CD4-positive, CD25-positive, alpha-beta regulatory T cell (primary cell): ENCODE measurements around the gene MAPK8IP2. TPM values are rescaled to one million over a fixed set of nuclear protein-coding genes. Genes with fewer than 3 reads are reported as not detected.
A peak's percentile ranks its signal among the peaks of the same experiment; 100 is the strongest.

Experiments used
- ATAC-seq, 2 donors: fragments of 150-1000 bp; cut with Tn5 transposase; one replicate each; pipeline ENCODE4 v1.10.0; 2021; ENCODE audit warnings: low read depth in 2 of 2, moderate number of reproducible peaks in 2 of 2, moderate library complexity in 1 of 2
- DNase-seq, 3 donors: peaks; one replicate each; pipeline versions ENCODE4 v3.0.0 to v3.0.0-alpha.2; 2012 to 2022; ENCODE audit warnings: mixed read lengths in 1 of 3
- H3K27ac ChIP-seq: one replicate; pipeline ENCODE4 v1.7.0; 2013; ENCODE audit warnings: mild to moderate bottlenecking, low read length; ENCODE audit not compliant: insufficient read depth, poor library complexity, severe bottlenecking
- H3K27me3 ChIP-seq: one replicate; pipeline ENCODE4 v1.7.0; 2013; ENCODE audit warnings: low read length; ENCODE audit not compliant: control insufficient read depth, insufficient read depth
- H3K36me3 ChIP-seq: one replicate; pipeline ENCODE4 v1.7.0; 2013; ENCODE audit warnings: mild to moderate bottlenecking, low read length, moderate library complexity; ENCODE audit not compliant: control insufficient read depth, insufficient read depth
- H3K4me1 ChIP-seq: 2 replicates; pipeline ENCODE4 v1.7.0; 2013; ENCODE audit warnings: mild to moderate bottlenecking, low read length; ENCODE audit not compliant: insufficient read depth, control insufficient read depth, poor library complexity, severe bottlenecking
- H3K4me3 ChIP-seq: one replicate; pipeline ENCODE4 v1.7.0; 2013; ENCODE audit warnings: low read depth, mild to moderate bottlenecking, low read length, moderate library complexity
- H3K9me3 ChIP-seq, 2 experiments: 1 replicate in 1 of 2; 2 replicates in 1 of 2; pipeline ENCODE4 v1.7.0; 2013; ENCODE audit warnings: low read length in 2 of 2, mild to moderate bottlenecking in 1 of 2, moderate library complexity in 1 of 2; ENCODE audit not compliant: control insufficient read depth in 2 of 2
- H3K27ac Mint-ChIP-seq, 3 donors: one replicate each; pipeline ENCODE4 v1.8.0; 2020 to 2022; ENCODE audit warnings: mild to moderate bottlenecking in 3 of 3, mixed read lengths in 3 of 3, moderate library complexity in 2 of 3
- H3K27me3 Mint-ChIP-seq: one replicate; pipeline ENCODE4 v1.8.0; 2022; ENCODE audit warnings: mild to moderate bottlenecking, mixed read lengths
- H3K36me3 Mint-ChIP-seq: one replicate; pipeline ENCODE4 v1.8.0; 2020; ENCODE audit warnings: mixed read lengths
- H3K4me1 Mint-ChIP-seq, 4 donors: one replicate each; pipeline ENCODE4 v1.8.0; 2020 to 2022; ENCODE audit warnings: mixed read lengths in 4 of 4, mild to moderate bottlenecking in 1 of 4
- H3K4me3 Mint-ChIP-seq, 4 donors: one replicate each; pipeline ENCODE4 v1.8.0; 2020 to 2022; ENCODE audit warnings: mild to moderate bottlenecking in 4 of 4, mixed read lengths in 4 of 4, moderate library complexity in 3 of 4
- H3K9me3 Mint-ChIP-seq, 7 donors: one replicate each; pipeline ENCODE4 v1.8.0; 2020 to 2022; ENCODE audit warnings: mixed read lengths in 7 of 7, mild to moderate bottlenecking in 3 of 7, moderate library complexity in 2 of 7
- polyA plus RNA-seq, 4 donors: library from polyadenylated mRNA; unstranded; fragments of 300-500 nt; fragmentation: Illumina TruSeq; gene quantifications; one replicate each; pipeline ENCODE4 v1.2.3, GENCODE V29; 2021
- total RNA-seq: library from RNA; stranded (reverse); gene quantifications from one replicate; pipeline ENCODE4 v1.2.3, GENCODE V29; 2022

The MAPK8IP2 gene
- total and polyA plus RNA-seq, 5 donors from 2014 or later = 0.30 TPM; not detected in 4

DNA sequence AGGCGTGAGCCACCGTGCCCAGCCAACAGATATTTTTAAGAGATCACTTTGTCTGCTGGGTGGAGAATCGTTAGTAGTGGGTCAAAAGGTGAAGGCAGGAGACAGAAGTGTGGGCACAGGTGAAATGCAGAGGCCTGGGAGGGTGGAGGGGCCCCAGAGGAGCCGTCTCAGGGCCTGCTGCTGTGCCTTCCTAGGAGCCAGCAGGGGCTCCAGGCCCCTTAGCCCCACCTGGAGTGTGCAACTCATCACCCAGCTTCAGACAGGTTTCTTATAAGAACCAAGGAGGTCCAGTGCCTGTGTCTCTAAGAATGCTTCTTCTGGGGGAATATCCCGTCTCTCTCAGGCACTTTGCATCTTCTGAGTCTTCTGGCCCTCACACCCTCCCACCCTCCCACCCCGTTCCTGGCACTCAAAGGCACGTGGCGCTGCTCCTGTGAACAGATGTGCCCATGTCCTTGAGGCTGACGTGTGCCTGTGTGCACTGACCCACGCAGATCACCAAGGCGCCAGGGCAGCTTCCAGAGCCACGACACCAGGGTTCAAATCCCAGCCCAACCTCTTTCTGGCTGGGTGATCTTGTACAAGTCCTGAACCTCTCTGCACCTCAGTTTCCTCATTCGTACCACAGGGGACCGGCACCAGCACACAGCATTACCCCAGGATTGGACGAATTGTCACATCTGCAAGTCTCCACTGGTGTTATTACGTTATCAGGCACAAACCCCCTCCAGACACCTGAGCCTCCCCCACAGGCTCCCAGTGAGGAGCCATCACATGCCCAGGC lies 23.9 kb downstream of the MAPK8IP2 start:
- Histone ChIP-seq H3K36me3 (peaks cover 2% of the 10 kb centered on the region), H3K9me3 (no peaks in the 10 kb centered on the region), H3K4me3 (no peak overlapping the region), H3K27me3 (no peaks in the 10 kb centered on the region), H3K4me1 (peaks cover 60% of the 10 kb centered on the region), H3K27ac (no peak overlapping the region)
- Mint-ChIP-seq H3K27me3 (no peaks in the 10 kb centered on the region), H3K4me1 (peaks cover 0 to 61% (median 32%) of the 10 kb centered on the region in 4 donors), H3K27ac (peak overlapping the region in 1 of 3 donors; percentile 10), H3K9me3 (peaks cover 0 to 2% (median 0%) of the 10 kb centered on the region in 7 donors), H3K4me3 (peak overlapping the region in 3 of 4 donors; percentile 31 to 68 (median 41)), H3K36me3 (peaks cover 4% of the 10 kb centered on the region)
- no peak for DNase-seq
- ATAC-seq = no peak

DNA sequence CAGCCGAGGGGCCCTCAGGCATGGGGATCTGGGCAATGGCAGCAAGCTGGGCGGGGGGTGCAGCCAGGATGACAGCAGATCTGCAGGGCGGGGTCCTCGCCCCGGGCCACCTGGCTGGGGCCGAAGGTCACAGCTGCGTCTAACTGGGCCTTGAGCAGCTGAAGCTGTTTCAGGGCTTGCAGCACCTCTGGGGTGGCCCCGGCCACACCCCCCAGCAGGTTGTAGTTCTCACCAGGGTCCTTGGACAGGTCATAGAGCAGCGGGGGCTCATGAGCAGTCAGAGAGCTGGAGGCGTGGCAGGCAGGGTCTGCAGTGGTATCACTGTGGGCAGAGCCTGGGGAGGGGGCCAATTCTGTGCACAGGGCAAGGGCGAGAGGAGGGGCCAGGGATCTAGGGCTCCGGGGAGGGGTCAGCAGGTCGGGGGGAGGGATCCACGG lies 24.6 kb downstream of the MAPK8IP2 start:
- DNase-seq (no peak), ATAC-seq (no peak)
- Histone ChIP-seq H3K4me3 (no peak overlapping the region), H3K4me1 (peaks cover 57% of the 10 kb centered on the region), H3K9me3 (no peaks in the 10 kb centered on the region), H3K36me3 (peaks cover 2% of the 10 kb centered on the region), H3K27ac (no peak overlapping the region), H3K27me3 (no peaks in the 10 kb centered on the region)
- Mint-ChIP-seq H3K27ac (no peak overlapping the region), H3K27me3 (no peaks in the 10 kb centered on the region), H3K9me3 (peaks cover 0 to 2% (median 0%) of the 10 kb centered on the region in 7 donors), H3K36me3 (peaks cover 4% of the 10 kb centered on the region), H3K4me3 (peak overlapping the region in 3 of 4 donors; percentile 22 to 68 (median 31)), H3K4me1 (peaks cover 0 to 60% (median 31%) of the 10 kb centered on the region in 4 donors)

DNA sequence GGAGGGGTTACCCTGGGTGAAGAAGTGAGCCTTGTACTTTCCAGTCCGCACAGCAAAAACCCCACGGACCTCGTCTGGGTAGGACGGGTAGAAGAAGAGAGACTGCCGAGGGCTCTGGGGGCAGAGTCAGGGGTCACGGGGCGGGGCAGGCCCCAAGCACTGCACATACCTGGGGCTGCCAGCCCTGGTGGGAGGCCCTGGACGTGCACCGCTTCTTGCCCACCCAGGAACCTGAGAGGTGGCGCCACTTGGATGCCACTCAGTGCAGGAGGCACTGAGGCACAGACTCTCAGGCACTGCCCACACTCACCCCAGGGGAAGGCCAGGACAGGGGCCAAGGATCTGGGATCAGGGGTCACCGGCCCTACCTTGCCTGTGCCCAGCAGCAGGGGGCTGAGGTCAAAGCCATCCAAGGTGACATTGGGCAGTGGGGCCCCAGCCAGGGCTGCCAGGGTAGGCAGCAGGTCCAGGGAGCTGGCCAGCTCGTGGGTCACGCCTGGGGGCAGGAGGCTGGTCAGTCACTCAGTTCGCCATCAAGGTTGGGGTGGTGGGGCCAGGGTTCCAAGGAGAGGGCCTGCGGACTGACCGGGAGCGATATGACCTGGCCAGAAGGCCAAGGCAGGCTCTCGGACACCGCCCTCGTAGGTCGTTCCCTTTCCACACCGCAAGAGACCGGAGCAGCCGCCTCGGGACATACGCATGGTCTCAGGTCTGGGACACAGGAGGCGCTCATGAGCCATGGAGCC lies 25.1 kb downstream of the MAPK8IP2 start:
- Histone ChIP-seq H3K27me3 (no peaks in the 10 kb centered on the region), H3K4me3 (no peak overlapping the region), H3K4me1 (peaks cover 52% of the 10 kb centered on the region), H3K9me3 (no peaks in the 10 kb centered on the region), H3K36me3 (peaks cover 2% of the 10 kb centered on the region), H3K27ac (no peak overlapping the region)
- ATAC-seq (no peak), DNase-seq (no peak)
- peak overlapping the region in 2 of 4 donors; percentile 61 to 88 for H3K4me3 Mint-ChIP-seq
- H3K27ac Mint-ChIP-seq = no peak overlapping the region
- H3K36me3 Mint-ChIP-seq = peaks cover 4% of the 10 kb centered on the region
- peaks cover 0 to 55% (median 27%) of the 10 kb centered on the region in 4 donors for H3K4me1 Mint-ChIP-seq
- H3K27me3 Mint-ChIP-seq = no peaks in the 10 kb centered on the region
- H3K9me3 Mint-ChIP-seq = peaks cover 0 to 2% (median 0%) of the 10 kb centered on the region in 7 donors

DNA sequence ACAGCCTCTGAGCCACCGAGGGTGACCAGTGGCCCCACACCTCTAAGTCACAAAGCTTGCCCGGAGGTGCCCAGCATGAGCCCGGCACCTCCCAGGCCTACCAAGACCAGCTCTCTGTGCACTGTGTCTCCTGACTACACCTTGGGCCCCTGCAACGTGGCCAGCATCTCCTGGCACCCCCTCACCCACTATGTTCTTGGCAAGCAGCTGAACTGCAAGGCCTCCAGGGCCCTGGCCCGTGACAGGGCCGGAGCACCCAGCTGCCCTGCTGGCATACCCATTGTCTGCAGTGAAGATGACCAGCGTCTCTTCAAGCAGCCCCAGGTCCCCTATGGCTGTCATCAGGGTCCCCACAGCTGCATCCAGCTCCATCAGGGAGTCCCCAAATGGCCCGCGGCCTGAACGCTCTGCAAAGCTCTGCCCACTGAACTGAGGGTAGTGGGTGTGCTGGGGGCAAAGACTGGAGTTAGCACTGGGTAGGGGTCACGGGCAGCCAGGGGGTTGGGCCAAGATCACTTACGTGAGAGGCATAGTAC lies 25.8 kb downstream of the MAPK8IP2 start:
- Histone ChIP-seq H3K36me3 (peaks cover 2% of the 10 kb centered on the region), H3K9me3 (no peaks in the 10 kb centered on the region), H3K4me3 (no peak overlapping the region), H3K27ac (no peak overlapping the region), H3K27me3 (no peaks in the 10 kb centered on the region), H3K4me1 (peaks cover 46% of the 10 kb centered on the region)
- DNase-seq (no peak), ATAC-seq (no peak)
- peaks cover 0 to 49% (median 22%) of the 10 kb centered on the region in 4 donors for H3K4me1 Mint-ChIP-seq
- H3K4me3 Mint-ChIP-seq = peak overlapping the region; percentile 61 to 88 (median 72)
- peak overlapping the region in 1 of 3 donors; percentile 86 for H3K27ac Mint-ChIP-seq
- no peaks in the 10 kb centered on the region for H3K27me3 Mint-ChIP-seq
- H3K9me3 Mint-ChIP-seq = peaks cover 0 to 2% (median 0%) of the 10 kb centered on the region in 7 donors
- peaks cover 4% of the 10 kb centered on the region for H3K36me3 Mint-ChIP-seq

DNA sequence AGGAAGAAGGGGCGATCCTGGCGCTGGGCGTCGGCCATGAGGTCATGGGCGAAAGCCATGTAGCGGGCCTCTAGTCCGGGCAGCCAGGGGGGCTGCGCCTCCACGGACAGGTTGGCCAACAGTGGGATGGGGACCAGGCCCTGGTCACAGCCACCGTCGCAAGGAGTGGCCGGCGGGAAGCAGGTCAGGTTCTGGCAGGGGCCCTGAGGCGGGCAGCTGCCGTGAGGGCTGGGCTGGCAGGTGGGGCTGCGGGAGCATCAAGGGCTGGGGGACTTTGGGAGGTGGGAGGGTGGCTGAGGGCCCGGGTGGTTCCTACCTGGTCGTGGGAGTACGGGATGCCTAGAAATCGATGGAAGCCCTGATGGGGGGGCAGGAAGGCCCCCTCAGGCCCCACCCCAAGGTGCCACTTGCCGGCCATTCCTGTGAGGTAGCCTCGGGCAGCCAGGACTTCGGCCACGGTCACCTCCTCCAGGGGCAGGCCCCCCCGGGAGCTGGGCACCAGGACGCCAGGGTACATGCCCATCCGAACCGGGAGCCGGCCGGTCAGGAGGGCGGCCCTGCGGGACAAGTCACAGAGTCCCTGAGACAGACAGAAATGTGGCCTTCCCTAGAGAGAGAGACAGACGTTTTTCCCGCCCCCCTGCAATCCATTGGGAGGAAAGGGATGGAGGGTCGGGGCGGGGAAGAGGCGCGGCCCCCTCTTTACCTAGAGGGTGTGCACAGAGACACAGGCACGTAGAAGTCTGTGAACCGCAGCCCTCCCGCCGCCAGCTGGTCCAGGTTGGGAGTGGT lies 26.5 kb downstream of the MAPK8IP2 start:
- Mint-ChIP-seq H3K4me1 (peaks cover 0 to 42% (median 19%) of the 10 kb centered on the region in 4 donors), H3K27me3 (no peaks in the 10 kb centered on the region), H3K27ac (peak overlapping the region in 2 of 3 donors; percentile 17 to 86), H3K9me3 (peaks cover 0 to 2% (median 0%) of the 10 kb centered on the region in 7 donors), H3K36me3 (peaks cover 4% of the 10 kb centered on the region), H3K4me3 (peak overlapping the region; percentile 82 to 94 (median 92))
- no peak overlapping the region for H3K4me3 ChIP-seq
- peaks cover 39% of the 10 kb centered on the region for H3K4me1 ChIP-seq
- no peaks in the 10 kb centered on the region for H3K9me3 ChIP-seq
- DNase-seq = peak in 1 of 3 donors; percentile 4
- H3K36me3 ChIP-seq = peaks cover 2% of the 10 kb centered on the region
- H3K27me3 ChIP-seq = no peaks in the 10 kb centered on the region
- ATAC-seq = no peak
- peak overlapping the region; percentile 79 for H3K27ac ChIP-seq

DNA sequence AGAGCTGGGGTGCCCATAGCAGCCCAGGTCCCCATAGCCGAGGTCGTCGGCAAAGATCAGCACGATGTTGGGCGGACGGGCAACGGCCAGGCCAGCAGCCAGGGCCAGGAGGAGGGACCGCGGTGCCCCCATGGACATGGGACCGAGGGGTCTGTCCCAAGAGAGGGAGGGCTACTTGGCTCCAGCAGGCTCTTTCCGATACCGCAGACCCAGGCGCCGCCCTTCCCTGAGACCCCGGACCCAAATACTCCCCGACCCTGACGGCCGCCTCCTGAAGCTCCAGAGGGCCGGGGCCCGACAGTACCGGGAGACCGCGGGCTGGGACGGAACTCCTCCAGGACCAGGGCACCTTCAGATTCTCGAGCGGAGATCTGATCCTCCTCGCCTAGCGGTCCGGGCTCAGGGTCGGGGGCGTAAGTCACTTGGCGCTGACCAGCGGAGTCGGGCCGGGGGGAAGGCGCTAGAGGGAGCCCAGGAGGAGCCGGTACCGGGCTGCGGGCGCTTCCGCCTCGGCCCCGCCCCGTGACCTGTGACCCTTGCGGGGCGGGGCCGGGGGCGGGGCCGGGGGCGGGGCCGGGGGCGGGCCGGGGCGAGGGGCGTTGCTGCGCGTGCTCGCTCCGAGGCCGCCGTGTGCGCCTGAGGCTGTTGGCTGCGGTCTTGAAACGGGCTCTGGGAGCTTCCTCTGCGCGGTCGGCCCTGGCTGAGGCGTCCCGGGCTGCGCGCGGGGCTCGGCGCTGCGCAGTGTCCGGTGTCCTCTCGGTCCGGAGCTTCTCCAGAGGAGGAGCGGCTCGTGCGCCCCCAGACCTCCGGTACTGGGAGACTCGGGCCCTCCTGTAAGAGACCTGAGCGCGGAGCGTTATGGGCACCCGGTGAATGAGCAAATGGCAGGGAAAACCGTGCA lies 27.3 kb downstream of the MAPK8IP2 start, which contains the start of gene ARSA:
Gene ARSA, minus strand, starts transcription at position 511 of the 901 bp plus-strand sequence. Its CDS starts 373 bp downstream, at position 138.
- H3K9me3 Mint-ChIP-seq = peaks cover 0 to 2% (median 0%) of the 10 kb centered on the region in 7 donors
- Histone ChIP-seq H3K27me3 (no peaks in the 10 kb centered on the region), H3K4me1 (peaks cover 31% of the 10 kb centered on the region), H3K9me3 (no peaks in the 10 kb centered on the region), H3K27ac (peak within 1 kb of the TSS; percentile 79), H3K4me3 (peak within 1 kb of the TSS; percentile 78), H3K36me3 (peaks cover 2% of the 10 kb centered on the region)
- peaks cover 0 to 34% (median 14%) of the 10 kb centered on the region in 4 donors for H3K4me1 Mint-ChIP-seq
- ATAC-seq (peak; percentile 90), DNase-seq (peak; percentile 73 to 86 (median 81))
- peak within 1 kb of the TSS; percentile 90 to 94 (median 92) for H3K4me3 Mint-ChIP-seq
- H3K27ac Mint-ChIP-seq = peak within 1 kb of the TSS; percentile 90 to 97 (median 94)
- no peaks in the 10 kb centered on the region for H3K27me3 Mint-ChIP-seq
- H3K36me3 Mint-ChIP-seq = peaks cover 4% of the 10 kb centered on the region
